K562 (cell line): Measurements from ENCODE around the gene KNG1. TPM values are rescaled to one million over a fixed set of nuclear protein-coding genes. Genes with fewer than 3 reads are reported as not detected.

Experiments used
- ATAC-seq: fragments of 200-7000 bp; cut with Tn5 transposase; 3 replicates; pipeline ENCODE4 v1.9.1; 2020; ENCODE audit warnings: moderate library complexity
- BruUV-seq: library from RNA; stranded (reverse); fragments of 400-500 nt; replicated peaks from 2 replicates; lab custom pipeline; 2021; lab: Mats Ljungman, UMichigan
- CTCF ChIA-PET: fragments of 300-600 bp; formaldehyde crosslinking; extraction: SDS; loops from one replicate; lab custom pipeline; 2021; ENCODE audit warnings: low intra/inter-chr PET ratio; lab: Yijun Ruan, JAX
- POLR2A ChIA-PET: fragments of 300-600, 350-650 bp; sonication (Branson Sonifier 250); formaldehyde crosslinking; extraction: SDS; loops from one replicate; lab custom pipeline; 2021; ENCODE audit warnings: antibody characterized with exemption, inconsistent platforms; lab: Yijun Ruan, JAX
- DNase-seq, 4 experiments: peaks; one replicate each; pipeline versions ENCODE4 v3.0.0 to v3.0.0-alpha.2; 2011 to 2018; ENCODE audit warnings: low spot score in 3 of 4, mixed read lengths in 3 of 4; ENCODE audit errors: extremely low read depth in 1 of 4
- FAIRE-seq: peaks from 2 replicates; lab custom pipeline; 2011; peaks lifted over from hg19 to GRCh38; lab: Jason Lieb, UNC
- H2AFZ ChIP-seq: 2 replicates; pipeline ENCODE4 v1.6.0; 2011; ENCODE audit warnings: low read depth, low read length, control low read depth, inconsistent platforms
- H3K27ac ChIP-seq: fragments of 200-600 bp; 3 replicates; pipeline ENCODE4 v1.8.0; 2011; ENCODE audit warnings: low read depth, mild to moderate bottlenecking, control low read depth, inconsistent platforms, low read length, moderate library complexity, mixed read lengths; ENCODE audit errors: extremely low read depth
- H3K27me3 ChIP-seq, 2 experiments: fragments of 300-600 bp in 1 of 2; 2 replicates in 1 of 2; 3 replicates in 1 of 2; pipeline versions ENCODE4 v1.6.0 to v1.8.0; 2011; ENCODE audit warnings: inconsistent platforms in 2 of 2, low read length in 2 of 2, mild to moderate bottlenecking in 1 of 2, mixed read lengths in 1 of 2, moderate library complexity in 1 of 2; ENCODE audit not compliant: control insufficient read depth in 2 of 2, insufficient read depth in 2 of 2
- H3K36me3 ChIP-seq: fragments of 300-600 bp; 3 replicates; pipeline ENCODE4 v1.8.0; 2011; ENCODE audit warnings: mild to moderate bottlenecking, low read length, inconsistent platforms; ENCODE audit not compliant: control insufficient read depth, insufficient read depth
- H3K4me1 ChIP-seq, 2 experiments: fragments of 200-600 bp in 1 of 2; replicated peaks in 1 of 2; 2 replicates in 1 of 2; 3 replicates in 1 of 2; pipeline versions ENCODE4 v1.5.1 to v1.8.0; 2011; ENCODE audit warnings: inconsistent platforms in 2 of 2, low read length in 2 of 2, mild to moderate bottlenecking in 1 of 2, mixed read lengths in 1 of 2, moderate library complexity in 1 of 2; ENCODE audit not compliant: control insufficient read depth in 2 of 2, insufficient read depth in 2 of 2
- H3K4me2 ChIP-seq: 2 replicates; pipeline ENCODE4 v1.6.1; 2011; ENCODE audit warnings: low read length, control low read depth, inconsistent platforms, mixed read lengths; ENCODE audit not compliant: insufficient read depth
- H3K4me3 ChIP-seq: fragments of 200-600 bp; sonication (generic), shearing (Covaris generic); 2 replicates; pipeline ENCODE4 v1.5.1; 2016; ENCODE audit warnings: control low read depth, inconsistent platforms
- H3K79me2 ChIP-seq: fragments of 200-600 bp; 3 replicates; pipeline ENCODE4 v1.8.0; 2011; ENCODE audit warnings: low read length, inconsistent platforms; ENCODE audit not compliant: control insufficient read depth, insufficient read depth
- H3K9ac ChIP-seq, 2 experiments: 2 replicates each; pipeline versions ENCODE4 v1.6.0 to v1.6.1; 2011; ENCODE audit warnings: low read depth in 2 of 2, low read length in 2 of 2, control low read depth in 1 of 2, inconsistent platforms in 1 of 2, mild to moderate bottlenecking in 1 of 2, mixed read lengths in 1 of 2; ENCODE audit not compliant: insufficient read depth in 1 of 2
- H3K9me1 ChIP-seq: one replicate; pipeline ENCODE4 v1.6.0; 2011; ENCODE audit warnings: inconsistent platforms, mild to moderate bottlenecking, low read length, moderate library complexity; ENCODE audit not compliant: control insufficient read depth, insufficient read depth
- H3K9me3 ChIP-seq: replicated peaks from 2 replicates; pipeline ENCODE4 v1.5.1; 2011; ENCODE audit warnings: low read depth, low read length, inconsistent platforms; ENCODE audit not compliant: control insufficient read depth, insufficient read depth
- H4K20me1 ChIP-seq: replicated peaks from 2 replicates; pipeline ENCODE4 v1.6.1; 2011; ENCODE audit warnings: low read length, inconsistent platforms, mixed read lengths; ENCODE audit not compliant: control insufficient read depth, insufficient read depth
- E2F1 ChIP-seq: sonication (generic); formaldehyde crosslinking; IDR thresholded peaks from 2 replicates; pipeline ENCODE4 v1.8.1; 2023; ENCODE audit warnings: mild to moderate bottlenecking, missing genetic modification reagents, moderate library complexity
- ETV6 ChIP-seq, 3 experiments: fragments of 150-350 bp in 1 of 3; sonication (generic) in 1 of 3; formaldehyde crosslinking in 1 of 3; IDR thresholded peaks; 2 replicates each; pipeline versions ENCODE4 v1.6.1 to v1.8.0; 2014 to 2022; ENCODE audit warnings: borderline replicate concordance in 2 of 3, low read depth in 2 of 3, antibody characterized with exemption in 1 of 3, low read length in 1 of 3, mild to moderate bottlenecking in 1 of 3, missing genetic modification reagents in 1 of 3
- FOXM1 ChIP-seq, 2 experiments: fragments of 450-650 bp in 1 of 2; sonication (generic) in 1 of 2; formaldehyde crosslinking in 1 of 2; IDR thresholded peaks; 2 replicates each; pipeline versions ENCODE4 v1.6.1 to v1.9.0; 2017 to 2022; ENCODE audit warnings: low read depth in 2 of 2, mild to moderate bottlenecking in 2 of 2, missing genetic modification reagents in 1 of 2, moderate library complexity in 1 of 2
- HNRNPK ChIP-seq: fragments of 200-400 bp; formaldehyde crosslinking; IDR thresholded peaks from one replicate; pipeline ENCODE4 v1.6.1; 2018; ENCODE audit warnings: mild to moderate bottlenecking, low read depth, low read length; ENCODE audit not compliant: poor library complexity, severe bottlenecking
- KDM2B ChIP-seq: fragments of 250-450 bp; sonication (Bioruptor Pico); IDR thresholded peaks from 2 replicates; pipeline ENCODE4 v1.8.0; 2021; ENCODE audit warnings: mild to moderate bottlenecking, moderate library complexity
- MEIS2 ChIP-seq: fragments of 450-650 bp; IDR thresholded peaks from 2 replicates; pipeline ENCODE4 v1.6.1; 2014; ENCODE audit warnings: mild to moderate bottlenecking; ENCODE audit not compliant: partially characterized antibody
- NR1H2 ChIP-seq: sonication (generic); formaldehyde crosslinking; IDR thresholded peaks from 2 replicates; pipeline ENCODE4 v1.4.0; 2020; ENCODE audit warnings: mild to moderate bottlenecking, missing genetic modification reagents
- XRCC3 ChIP-seq: fragments of 450-650 bp; IDR thresholded peaks from 2 replicates; pipeline ENCODE4 v1.6.1; 2017; ENCODE audit warnings: mild to moderate bottlenecking, moderate library complexity
- ZNF280A ChIP-seq: fragments of 450-650 bp; IDR thresholded peaks from 2 replicates; pipeline ENCODE4 v1.6.1; 2018; ENCODE audit warnings: mild to moderate bottlenecking, low read depth; ENCODE audit not compliant: partially characterized antibody
- WGBS: fragments of 100-300 bp; shearing (Covaris generic); methylation state at CpG from one replicate; pipeline ENCODE4 v1.1.6; 2016; ENCODE audit warnings: low coverage, mixed read lengths; ENCODE audit not compliant: insufficient coverage; ENCODE audit errors: missing lambda C conversion rate; 5-methylcytosine and 5-hydroxymethylcytosine counted together
- in situ Hi-C: fragments of 300-500 bp; cut with MboI; formaldehyde crosslinking; loops from 4 replicates; pipeline ENCODE4 v1.15.0; 2018; ENCODE audit warnings: inconsistent platforms, mixed read lengths
- intact Hi-C: fragments of 100-400 bp; cut with micrococcal nuclease; formaldehyde crosslinking; loops from 2 replicates; pipeline ENCODE4 v1.14.2; 2022
- polyA plus RNA-seq, 8 experiments: library from polyadenylated mRNA; depleted of rRNA in 4 of 8; stranded (reverse) in 5 of 8; unstranded in 3 of 8; fragments of >200 nt; fragmentation: Nextera tagmentation in 2 of 8; fragmentation: Illumina TruSeq in 1 of 8; extraction: Ambion mirVana in 2 of 8; extraction: Trizol in 1 of 8; gene quantifications; 2 replicates each; pipeline versions ENCODE4 v1.2.1 to v1.2.3, GENCODE V29; 2011 to 2014; ENCODE audit warnings: inconsistent platforms in 1 of 8, missing spikeins in 1 of 8
- total RNA-seq, 7 experiments: library from RNA; depleted of rRNA in 6 of 7; stranded (reverse); fragments of >200 nt in 6 of 7; fragmentation: Illumina TruSeq in 2 of 7; extraction: Trizol in 2 of 7; gene quantifications; 2 replicates each; pipeline versions ENCODE4 v1.2.1 to v1.2.3, GENCODE V29; 2011 to 2021; ENCODE audit warnings: low replicate concordance in 1 of 7
- TF ChIP-seq, protein P1 (sequence below): fragments of 450-650 bp; IDR thresholded peaks from 2 replicates; pipeline ENCODE4 v1.6.1; 2018; ENCODE audit not compliant: partially characterized antibody

The KNG1 gene
- total and polyA plus RNA-seq, 9 of the 15 experiments (the other 6 are each of a cell fraction or from before 2014, with no cell fraction given): 0.09 TPM; not detected in 8

GRCh38 chr3:186705882-186706780, 11.0 kb upstream of the KNG1 start:
- BruUV-seq: no TSS peak
- TF ChIP-seq KDM2B (CRISPR knock-in tag): no peak
- TF ChIP-seq XRCC3: no peak
- no peak for TF ChIP-seq HNRNPK
- no peak for TF ChIP-seq NR1H2 (CRISPR knock-in tag)
- TF ChIP-seq ZNF280A: no peak
- TF ChIP-seq ETV6 (IDR thresholded peaks at IDR 0.05; ENCODE audit: borderline replicate concordance in 1 of 2, low read depth in 2 of 2, low read length in 1 of 2): no peak
- no peak for TF ChIP-seq ETV6 (CRISPR knock-in tag; IDR thresholded peaks at IDR 0.05; ENCODE audit: borderline replicate concordance)
- TF ChIP-seq FOXM1 (IDR thresholded peaks at IDR 0.05; ENCODE audit: low read depth): no peak
- no peak for TF ChIP-seq FOXM1 (CRISPR knock-in tag; IDR thresholded peaks at IDR 0.05; ENCODE audit: low read depth)
- TF ChIP-seq E2F1: no peak
- no peak for TF ChIP-seq MEIS2
- TF ChIP-seq, protein P1, sequence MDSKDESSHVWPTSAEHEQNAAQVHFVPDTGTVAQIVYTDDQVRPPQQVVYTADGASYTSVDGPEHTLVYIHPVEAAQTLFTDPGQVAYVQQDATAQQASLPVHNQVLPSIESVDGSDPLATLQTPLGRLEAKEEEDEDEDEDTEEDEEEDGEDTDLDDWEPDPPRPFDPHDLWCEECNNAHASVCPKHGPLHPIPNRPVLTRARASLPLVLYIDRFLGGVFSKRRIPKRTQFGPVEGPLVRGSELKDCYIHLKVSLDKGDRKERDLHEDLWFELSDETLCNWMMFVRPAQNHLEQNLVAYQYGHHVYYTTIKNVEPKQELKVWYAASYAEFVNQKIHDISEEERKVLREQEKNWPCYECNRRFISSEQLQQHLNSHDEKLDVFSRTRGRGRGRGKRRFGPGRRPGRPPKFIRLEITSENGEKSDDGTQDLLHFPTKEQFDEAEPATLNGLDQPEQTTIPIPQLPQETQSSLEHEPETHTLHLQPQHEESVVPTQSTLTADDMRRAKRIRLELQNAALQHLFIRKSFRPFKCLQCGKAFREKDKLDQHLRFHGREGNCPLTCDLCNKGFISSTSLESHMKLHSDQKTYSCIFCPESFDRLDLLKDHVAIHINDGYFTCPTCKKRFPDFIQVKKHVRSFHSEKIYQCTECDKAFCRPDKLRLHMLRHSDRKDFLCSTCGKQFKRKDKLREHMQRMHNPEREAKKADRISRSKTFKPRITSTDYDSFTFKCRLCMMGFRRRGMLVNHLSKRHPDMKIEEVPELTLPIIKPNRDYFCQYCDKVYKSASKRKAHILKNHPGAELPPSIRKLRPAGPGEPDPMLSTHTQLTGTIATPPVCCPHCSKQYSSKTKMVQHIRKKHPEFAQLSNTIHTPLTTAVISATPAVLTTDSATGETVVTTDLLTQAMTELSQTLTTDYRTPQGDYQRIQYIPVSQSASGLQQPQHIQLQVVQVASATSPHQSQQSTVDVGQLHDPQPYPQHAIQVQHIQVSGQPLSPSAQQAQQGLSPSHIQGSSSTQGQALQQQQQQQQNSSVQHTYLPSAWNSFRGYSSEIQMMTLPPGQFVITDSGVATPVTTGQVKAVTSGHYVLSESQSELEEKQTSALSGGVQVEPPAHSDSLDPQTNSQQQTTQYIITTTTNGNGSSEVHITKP: no peak
- in situ Hi-C loops: no loop called here
- Histone ChIP-seq H3K79me2 (no peaks in the 10 kb centered on the region), H3K9me1 (no peaks in the 10 kb centered on the region), H3K4me2 (no peak overlapping the region), H3K9ac (no peak overlapping the region), H2AFZ (no peak overlapping the region), H3K27ac (no peak overlapping the region), H3K36me3 (no peaks in the 10 kb centered on the region), H3K9me3 (no peaks in the 10 kb centered on the region), H3K4me1 (peaks cover 0 to 3% of the 10 kb centered on the region in 2 experiments; a peak in 1 of 5 replicates), H3K27me3 (peaks cover 2 to 9% of the 10 kb centered on the region in 2 experiments; a peak in 2 of 5 replicates), H3K4me3 (no peak overlapping the region), H4K20me1 (no peaks in the 10 kb centered on the region)
- WGBS: 32% methylated on average over 6 of the region's 6 CpGs
- POLR2A ChIA-PET: interaction anchor here (0.5 to 0.9 kb wide), 2 partner anchors 78 to 165 kb away, joined by 4 read pairs; no protein-coding TSS in a partner anchor
- ATAC-seq: no peak
- CTCF ChIA-PET: no interaction called here
- intact Hi-C loops: no loop called here
- no peak for DNase-seq
- no peak for FAIRE-seq
